ENCODE measurements around the gene RNF144A.

RNF144A gene

GRCh38 chr2:6917071-6917760 is at the start of gene RNF144A:
Gene RNF144A, plus strand, starts transcription at chr2:6917412. Its CDS starts 79,515 bp downstream, at chr2:6996927.
- TF ChIP-seq GATA2 (IDR thresholded peaks at IDR 0.05; ENCODE audit: low read depth, low read length) = no peak
- no peak for TF ChIP-seq GATA3 (IDR thresholded peaks at IDR 0.05; ENCODE audit: low read depth, low read length)

- TF ChIP-seq GATA3 (IDR thresholded peaks at IDR 0.05; ENCODE audit: low read depth, low read length) (no peak), GATA2 (IDR thresholded peaks at IDR 0.05; ENCODE audit: low read depth, low read length) (no peak)
Observed at GRCh38 chr2:6872394-6872793, 44.8 kb upstream of the RNF144A start.

- no peak for TF ChIP-seq GATA2 (IDR thresholded peaks at IDR 0.05; ENCODE audit: low read depth, low read length)
- TF ChIP-seq GATA3 (IDR thresholded peaks at IDR 0.05; ENCODE audit: low read depth, low read length) = no peak
Observed at GRCh38 chr2:6874032-6874431, 43.2 kb upstream of the RNF144A start.

- no peak for TF ChIP-seq GATA3 (IDR thresholded peaks at IDR 0.05; ENCODE audit: low read depth, low read length)
- TF ChIP-seq GATA2 (IDR thresholded peaks at IDR 0.05; ENCODE audit: low read depth, low read length) = no peak
Observed at GRCh38 chr2:6876309-6876708, 40.9 kb upstream of the RNF144A start.

- no peak for TF ChIP-seq GATA2 (IDR thresholded peaks at IDR 0.05; ENCODE audit: low read depth, low read length)
- TF ChIP-seq GATA3 (IDR thresholded peaks at IDR 0.05; ENCODE audit: low read depth, low read length) = no peak
Observed at GRCh38 chr2:6877402-6878304, 39.6 kb upstream of the RNF144A start, which contains the start of gene RSAD2. Gene RSAD2, plus strand, starts transcription at chr2:6877777. Its CDS starts 24 bp downstream, at chr2:6877801.

GRCh38 chr2:6878549-6878948 is 38.7 kb upstream of the RNF144A start:
- TF ChIP-seq GATA2 (IDR thresholded peaks at IDR 0.05; ENCODE audit: low read depth, low read length) (no peak), GATA3 (IDR thresholded peaks at IDR 0.05; ENCODE audit: low read depth, low read length) (no peak)

- TF ChIP-seq GATA2 (IDR thresholded peaks at IDR 0.05; ENCODE audit: low read depth, low read length) (no peak), GATA3 (IDR thresholded peaks at IDR 0.05; ENCODE audit: low read depth, low read length) (no peak)
Observed at GRCh38 chr2:6879011-6879410, 38.2 kb upstream of the RNF144A start.

- TF ChIP-seq GATA3 (IDR thresholded peaks at IDR 0.05; ENCODE audit: low read depth, low read length) (no peak), GATA2 (IDR thresholded peaks at IDR 0.05; ENCODE audit: low read depth, low read length) (no peak)
Observed at GRCh38 chr2:6880200-6880733, 36.9 kb upstream of the RNF144A start.

GRCh38 chr2:6881046-6881445 is 36.2 kb upstream of the RNF144A start:
- TF ChIP-seq GATA2 (IDR thresholded peaks at IDR 0.05; ENCODE audit: low read depth, low read length) = no peak
- TF ChIP-seq GATA3 (IDR thresholded peaks at IDR 0.05; ENCODE audit: low read depth, low read length) = no peak

- TF ChIP-seq GATA2 (IDR thresholded peaks at IDR 0.05; ENCODE audit: low read depth, low read length) = no peak
- no peak for TF ChIP-seq GATA3 (IDR thresholded peaks at IDR 0.05; ENCODE audit: low read depth, low read length)
Observed at GRCh38 chr2:6881516-6881915, 35.7 kb upstream of the RNF144A start.

- TF ChIP-seq GATA2 (IDR thresholded peaks at IDR 0.05; ENCODE audit: low read depth, low read length) (no peak), GATA3 (IDR thresholded peaks at IDR 0.05; ENCODE audit: low read depth, low read length) (no peak)
Observed at GRCh38 chr2:6883448-6884122, 33.6 kb upstream of the RNF144A start.

- TF ChIP-seq GATA2 (IDR thresholded peaks at IDR 0.05; ENCODE audit: low read depth, low read length) = no peak
- no peak for TF ChIP-seq GATA3 (IDR thresholded peaks at IDR 0.05; ENCODE audit: low read depth, low read length)
Observed at GRCh38 chr2:6885551-6885950, 31.7 kb upstream of the RNF144A start.

- no peak for TF ChIP-seq GATA2 (IDR thresholded peaks at IDR 0.05; ENCODE audit: low read depth, low read length)
- no peak for TF ChIP-seq GATA3 (IDR thresholded peaks at IDR 0.05; ENCODE audit: low read depth, low read length)
Observed at GRCh38 chr2:6885968-6886367, 31.2 kb upstream of the RNF144A start.

- no peak for TF ChIP-seq GATA3 (IDR thresholded peaks at IDR 0.05; ENCODE audit: low read depth, low read length)
- TF ChIP-seq GATA2 (IDR thresholded peaks at IDR 0.05; ENCODE audit: low read depth, low read length) = no peak
Observed at GRCh38 chr2:6887751-6888192, 29.4 kb upstream of the RNF144A start.
